ENCODE results near the gene NUP210.

NUP210 gene

DNA sequence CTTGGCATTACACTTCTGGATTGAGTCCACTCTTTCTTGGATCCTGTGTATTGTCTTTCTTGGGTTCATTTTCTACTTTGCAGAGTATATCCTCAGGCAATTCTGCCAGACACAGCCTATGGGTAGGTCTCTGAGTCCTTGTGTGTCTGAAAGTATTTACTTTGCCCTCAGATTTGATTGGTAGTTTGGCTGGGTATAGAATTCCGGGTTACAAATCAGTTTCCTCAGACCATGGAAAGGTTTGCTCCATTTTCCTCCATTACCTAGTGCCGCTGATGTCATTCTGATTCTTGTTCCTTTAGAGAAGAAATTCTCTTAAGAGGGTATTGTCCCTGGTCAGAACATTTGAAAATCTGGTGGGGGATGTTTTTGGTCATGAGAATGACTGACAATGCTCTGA, 133.2 kb downstream of the NUP210 start:
- no peak for DNase-seq

DNA sequence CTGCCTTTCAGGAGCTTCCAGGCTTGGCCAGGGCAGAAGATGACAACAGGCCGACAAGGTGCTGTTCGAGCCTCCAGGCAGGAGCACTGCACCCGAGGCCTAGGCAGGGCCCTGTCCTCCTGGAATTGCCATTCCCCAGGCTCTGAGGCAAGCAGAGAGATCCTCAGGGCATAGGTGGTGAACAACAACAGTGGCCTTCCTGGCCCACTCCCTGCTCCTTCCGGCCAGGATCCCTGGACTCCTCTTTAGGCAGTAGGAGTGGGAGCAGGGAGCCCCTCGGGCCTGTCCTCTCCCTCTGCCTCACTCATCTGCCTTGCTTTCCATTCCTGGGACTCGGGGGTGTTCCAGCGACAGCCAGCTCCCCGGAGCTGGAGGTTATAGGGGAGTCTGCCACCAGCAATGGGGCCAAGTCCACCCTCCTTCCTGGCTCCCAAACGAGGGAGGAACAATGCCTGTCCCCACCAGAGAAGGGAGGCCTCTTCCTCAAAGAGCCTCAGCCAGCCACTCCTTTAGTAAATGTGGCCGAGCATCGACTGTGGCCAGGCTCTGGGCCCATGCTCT, 135.0 kb downstream of the NUP210 start:
- no peak for DNase-seq

DNA sequence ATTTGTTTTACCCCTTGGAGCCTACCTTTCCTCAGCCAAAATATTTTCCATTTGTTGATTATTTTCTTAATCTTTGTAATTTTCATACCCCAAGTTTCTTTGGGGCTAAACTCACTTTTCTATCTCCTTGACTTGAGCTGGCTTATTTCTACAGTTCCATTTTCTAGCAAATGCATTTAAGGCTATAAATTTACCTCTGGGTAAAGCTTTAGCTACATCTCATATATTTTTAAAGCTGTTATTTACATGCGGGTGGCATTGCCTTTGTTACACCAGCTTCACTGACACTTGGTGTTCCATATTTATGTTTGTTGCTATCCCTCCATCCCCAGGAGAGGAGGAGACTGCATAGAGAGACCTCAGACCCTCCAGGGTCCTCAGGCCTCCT, 136.3 kb downstream of the NUP210 start:
- DNase-seq: no peak

DNA sequence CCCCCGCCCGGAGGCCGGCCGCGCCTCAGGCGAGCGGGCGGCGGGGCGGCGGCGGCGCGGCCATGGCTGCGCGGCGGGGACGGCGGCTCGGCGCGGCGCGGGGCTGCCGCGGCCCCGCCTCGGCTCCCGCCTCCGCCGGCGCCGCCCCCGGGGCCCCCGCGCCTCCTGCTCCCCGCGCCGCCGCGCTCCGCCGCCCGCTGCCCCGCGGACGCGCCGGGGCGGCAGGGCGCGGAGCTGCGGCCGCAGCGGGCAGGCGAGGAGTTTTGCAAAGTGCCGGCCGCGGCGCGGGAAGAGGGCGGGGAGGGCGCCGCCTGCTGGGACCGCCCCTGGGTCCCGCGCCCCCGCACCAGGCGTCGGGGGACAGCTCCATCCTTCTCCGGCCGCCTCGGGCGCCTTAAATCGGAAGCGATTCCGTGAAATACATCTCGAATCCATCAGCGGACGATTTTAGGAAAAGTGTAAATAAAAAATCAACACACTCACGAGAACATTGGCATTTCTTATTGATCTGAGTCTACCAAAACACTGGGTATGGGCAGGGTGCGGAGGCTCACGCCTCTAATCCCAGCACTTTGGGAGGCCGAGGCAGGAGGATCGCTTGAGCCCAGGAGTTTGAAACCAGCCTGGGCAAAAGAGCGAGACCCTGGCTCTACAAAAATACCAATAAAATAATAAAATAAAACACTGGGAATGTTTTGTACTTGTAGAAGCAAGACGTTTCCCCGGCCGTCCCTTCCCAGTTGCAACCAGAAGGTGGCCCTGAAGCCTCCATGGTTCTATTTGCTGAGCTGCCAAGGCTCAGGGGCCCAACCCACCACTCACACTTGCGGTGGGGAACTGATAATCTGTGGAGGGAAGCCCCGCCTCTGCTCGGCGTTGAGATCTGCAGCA, 136.9 kb downstream of the NUP210 start:
- DNase-seq: no peak

DNA sequence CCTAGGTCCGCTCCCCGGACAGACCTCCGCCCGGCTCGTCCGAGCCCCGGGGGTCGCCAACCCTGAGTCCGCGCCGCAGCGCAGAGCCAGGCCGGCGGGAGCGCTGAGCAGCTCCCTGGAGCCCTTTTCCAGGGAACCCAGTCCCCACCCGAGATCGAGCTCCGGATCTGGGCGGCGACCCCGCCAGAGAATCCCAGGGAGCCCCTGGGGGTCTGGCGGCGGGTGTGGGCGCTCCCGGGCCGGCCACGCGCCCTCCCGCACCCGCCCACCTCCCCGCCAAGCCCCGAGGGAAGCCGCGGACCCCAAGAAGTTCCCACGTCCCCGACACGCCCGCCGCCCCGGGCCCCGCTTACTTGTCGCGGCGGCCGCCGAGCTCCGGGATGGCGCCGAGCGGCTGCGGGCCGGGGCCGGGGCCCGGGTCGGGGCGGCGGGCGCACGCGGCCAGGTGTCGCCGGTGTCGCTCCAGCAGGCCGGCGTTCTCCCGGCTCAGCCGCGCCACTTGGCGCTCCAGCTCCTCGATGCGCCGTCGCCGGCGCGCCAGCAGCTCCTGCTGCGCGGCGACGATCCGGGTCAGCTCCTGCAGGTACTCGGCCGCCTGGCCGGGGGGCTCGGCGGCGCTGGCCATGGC, 137.7 kb downstream of the NUP210 start:
- DNase-seq: no peak

DNA sequence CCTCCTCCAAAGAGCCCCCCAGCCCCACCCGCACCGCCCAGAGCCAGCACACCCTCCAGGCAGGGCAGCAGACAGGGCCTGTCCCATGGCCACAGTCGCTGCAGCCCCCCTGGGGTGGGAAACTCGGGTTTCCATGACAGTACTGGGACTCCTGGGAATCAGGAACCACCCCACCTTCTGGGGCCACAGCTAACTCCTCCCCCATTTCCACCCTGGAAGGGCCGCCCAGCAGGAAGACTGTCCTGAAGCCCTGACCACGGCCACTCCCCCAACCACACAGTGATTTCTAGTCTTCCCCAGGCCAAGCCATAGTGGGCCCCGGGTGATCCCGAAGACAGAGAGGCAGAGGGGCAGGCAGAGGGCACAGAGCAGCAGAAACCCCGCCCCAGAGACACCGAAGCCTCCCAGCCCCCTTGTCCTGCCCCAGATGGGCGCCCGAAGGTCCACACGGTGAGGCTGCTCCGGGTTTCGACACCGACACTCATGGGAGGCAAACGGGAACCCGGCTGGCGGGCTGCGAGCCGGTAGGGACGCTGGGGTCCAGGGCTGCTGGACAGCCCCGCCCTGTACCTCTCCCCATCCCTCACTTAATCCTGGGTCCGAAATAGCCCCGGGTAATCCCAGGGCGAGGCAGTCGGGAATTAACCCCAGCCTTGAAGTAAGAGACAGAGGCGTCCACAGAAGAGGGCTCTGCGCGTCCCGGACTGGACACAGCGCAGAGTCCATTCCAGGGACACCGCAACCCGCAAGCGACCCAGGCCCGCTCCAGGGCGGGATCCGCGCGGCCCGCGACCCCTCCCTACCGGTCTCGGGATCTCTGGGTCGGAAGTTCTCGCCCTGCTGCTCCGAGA, 138.4 kb downstream of the NUP210 start:
- no peak for DNase-seq

DNA sequence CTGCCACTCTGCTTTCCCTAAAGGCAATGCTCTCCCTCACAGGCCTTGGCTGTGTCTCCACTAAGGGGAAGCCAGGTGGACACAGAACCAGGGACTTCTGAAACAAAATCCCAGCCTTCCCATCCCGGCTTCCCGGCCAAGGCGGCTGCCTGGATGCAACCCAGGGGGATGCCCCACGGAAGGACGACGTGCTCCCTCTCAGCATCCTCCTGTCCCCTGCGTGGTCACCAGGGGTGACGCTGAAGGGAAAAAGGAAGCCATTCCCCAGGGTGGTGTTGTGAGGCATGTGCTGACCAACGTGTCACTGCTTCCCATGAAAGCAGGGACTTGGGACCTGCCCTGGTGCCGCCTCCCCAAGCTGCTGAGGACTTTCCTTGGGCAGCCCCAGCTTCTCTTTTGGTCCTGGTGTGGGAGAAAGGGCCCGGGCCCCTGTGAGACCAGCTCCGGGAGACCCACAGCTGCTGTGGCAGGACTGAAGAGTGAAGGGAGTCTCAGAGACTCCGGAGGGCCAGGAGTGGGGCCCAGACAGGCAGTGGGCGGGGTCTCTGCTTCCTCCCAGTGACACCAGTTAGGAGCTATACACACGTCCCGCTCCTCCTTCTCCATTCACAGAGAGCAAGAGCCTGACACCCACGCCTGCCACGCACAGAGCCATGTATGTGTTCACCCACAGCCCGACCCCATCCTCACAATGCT, 139.2 kb downstream of the NUP210 start:
- no peak for DNase-seq

DNA sequence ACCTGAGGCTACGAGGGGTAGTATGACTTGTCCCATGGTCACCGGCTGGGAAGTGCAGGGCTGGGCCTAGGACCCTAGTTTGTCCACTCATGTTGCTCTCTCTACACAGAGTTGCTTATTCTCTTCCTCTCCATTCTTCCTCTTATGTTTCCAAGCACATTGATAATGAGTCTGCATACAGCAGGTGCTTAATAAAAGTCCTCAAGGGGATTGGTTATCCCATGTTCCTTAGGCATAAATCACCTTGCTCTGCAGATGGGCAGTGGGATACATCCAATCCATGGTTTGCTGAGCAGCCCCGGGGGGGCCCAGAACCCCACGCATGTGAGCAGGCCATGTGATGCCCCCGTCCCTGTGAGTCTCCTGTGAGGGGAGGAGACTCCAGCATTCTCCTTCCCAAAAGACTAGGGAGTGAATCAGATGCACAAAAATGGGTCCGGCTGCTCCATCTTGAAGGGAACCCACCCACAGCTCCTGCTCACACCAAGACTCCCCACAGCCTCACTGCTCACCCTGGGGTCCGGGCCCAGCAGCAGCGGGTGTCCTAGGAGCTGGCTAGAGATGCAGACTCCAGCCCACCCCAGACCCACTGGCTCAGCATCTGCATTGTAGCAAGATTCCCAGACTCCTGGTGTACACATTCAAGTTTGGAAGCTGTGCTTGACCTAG, 139.9 kb downstream of the NUP210 start:
- DNase-seq: no peak

DNA sequence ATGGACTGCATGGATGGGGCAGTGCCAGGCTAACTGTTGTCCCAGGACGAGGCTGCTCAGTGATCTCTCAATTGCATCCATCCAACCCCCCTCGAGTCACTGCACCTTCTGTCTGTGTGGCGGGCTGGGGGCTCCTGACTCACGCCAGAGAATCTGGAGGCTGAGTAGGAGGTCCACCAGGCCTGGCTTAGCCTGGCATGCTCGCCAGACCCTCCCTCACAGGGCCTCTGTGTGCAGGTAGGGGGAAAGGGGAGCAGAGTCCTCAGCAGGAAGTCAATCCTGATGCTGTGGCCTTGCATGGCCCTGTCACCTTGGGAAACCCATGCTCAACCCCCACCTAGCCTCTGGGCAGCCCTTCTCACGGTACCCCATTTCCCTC, 140.6 kb downstream of the NUP210 start:
- DNase-seq: no peak

DNA sequence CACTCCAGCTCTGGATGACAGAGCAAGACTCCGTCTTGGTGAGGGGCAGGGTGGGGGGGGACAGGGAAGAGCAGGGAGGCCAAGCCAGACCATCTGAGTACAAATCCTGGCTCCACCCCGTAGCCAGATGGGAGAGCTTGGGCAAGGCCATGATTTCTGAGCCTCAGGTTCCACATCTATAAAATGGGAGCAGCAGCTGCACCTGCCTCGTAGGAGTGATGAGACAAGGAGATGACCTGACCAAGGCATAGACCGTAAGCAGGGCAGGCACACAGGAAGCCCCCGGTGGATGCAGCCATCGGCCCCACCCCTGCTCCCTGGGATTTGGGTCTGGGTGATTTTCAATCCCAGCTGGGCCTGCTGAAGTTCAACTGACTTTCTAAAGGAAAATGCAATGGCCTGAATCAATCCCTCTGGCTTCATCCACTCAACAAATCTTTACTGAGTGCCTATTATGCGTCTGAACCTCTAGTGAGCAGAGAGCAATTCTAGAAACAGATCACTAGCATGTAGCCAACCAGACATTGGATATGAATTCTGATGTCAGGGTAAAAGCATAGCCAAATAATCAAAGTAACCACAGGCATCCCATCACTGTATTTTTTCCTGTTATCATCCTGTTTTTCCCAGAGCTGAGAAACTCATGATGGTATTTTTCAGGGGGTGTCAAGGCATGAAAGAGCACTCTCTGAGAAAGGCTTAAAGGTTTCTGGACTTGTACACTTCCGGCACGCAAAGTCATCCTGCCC, 141.2 kb downstream of the NUP210 start:
- DNase-seq: no peak

DNA sequence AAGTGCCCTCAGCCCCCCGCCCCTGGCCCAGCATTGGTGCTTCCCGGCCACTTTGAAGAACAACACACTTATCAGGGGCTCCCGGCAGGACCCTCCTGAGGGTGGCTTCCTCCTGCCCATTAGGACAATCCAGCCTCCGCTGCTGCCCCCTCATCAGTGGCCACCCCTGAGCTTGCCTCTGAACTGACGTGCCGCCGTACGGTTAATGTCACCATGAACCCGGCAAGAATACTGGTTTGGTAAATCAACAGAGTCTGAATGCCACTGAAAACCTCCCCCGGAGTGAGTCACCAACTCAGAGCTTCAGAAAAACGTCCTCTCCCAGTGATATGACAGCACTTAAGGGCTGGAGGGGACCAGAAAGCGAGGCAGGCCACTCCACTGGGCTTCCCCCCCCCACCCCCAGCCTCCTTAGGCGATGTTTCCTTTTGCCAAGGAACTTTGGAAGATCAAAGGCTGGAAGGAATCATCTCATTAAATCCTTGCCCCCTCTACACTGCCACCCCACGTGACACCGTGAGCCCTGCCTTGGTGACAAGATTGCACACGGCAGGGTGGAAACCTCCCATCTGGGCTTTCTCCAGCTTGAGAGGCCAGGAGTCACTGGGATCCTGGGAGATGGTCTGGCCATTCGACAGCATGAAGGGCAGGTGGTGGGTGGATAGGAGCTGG, 142.1 kb downstream of the NUP210 start:
- no peak for DNase-seq

DNA sequence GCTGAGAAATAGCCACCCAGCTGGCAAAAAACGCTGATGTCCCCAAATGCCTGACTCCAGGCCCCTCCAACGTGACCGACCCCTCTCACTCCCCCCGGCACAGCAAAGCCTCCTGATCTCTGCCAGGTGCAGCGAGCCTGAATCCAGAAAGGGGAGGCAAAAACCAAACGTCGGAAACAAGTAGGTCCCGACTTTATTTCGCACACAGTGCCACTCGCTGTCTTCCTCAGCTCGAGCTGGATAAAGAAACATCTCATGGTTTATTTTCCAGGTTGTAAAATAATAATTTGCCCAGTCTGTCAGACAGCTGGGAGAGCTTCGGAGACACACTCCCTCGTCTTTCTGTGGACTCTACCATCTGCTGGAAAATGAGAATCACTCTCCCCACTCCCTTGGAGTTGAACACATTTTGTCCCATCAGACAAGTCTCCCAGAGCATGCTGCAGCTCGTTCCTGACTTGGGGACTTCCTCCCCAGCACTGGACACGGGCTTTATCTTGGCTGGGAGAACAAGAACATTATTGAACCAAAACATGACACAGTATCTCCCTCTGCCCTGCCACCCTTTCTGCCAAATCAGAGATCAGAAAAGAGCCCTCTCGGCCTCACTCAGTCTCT, 142.8 kb downstream of the NUP210 start:
- DNase-seq: no peak

DNA sequence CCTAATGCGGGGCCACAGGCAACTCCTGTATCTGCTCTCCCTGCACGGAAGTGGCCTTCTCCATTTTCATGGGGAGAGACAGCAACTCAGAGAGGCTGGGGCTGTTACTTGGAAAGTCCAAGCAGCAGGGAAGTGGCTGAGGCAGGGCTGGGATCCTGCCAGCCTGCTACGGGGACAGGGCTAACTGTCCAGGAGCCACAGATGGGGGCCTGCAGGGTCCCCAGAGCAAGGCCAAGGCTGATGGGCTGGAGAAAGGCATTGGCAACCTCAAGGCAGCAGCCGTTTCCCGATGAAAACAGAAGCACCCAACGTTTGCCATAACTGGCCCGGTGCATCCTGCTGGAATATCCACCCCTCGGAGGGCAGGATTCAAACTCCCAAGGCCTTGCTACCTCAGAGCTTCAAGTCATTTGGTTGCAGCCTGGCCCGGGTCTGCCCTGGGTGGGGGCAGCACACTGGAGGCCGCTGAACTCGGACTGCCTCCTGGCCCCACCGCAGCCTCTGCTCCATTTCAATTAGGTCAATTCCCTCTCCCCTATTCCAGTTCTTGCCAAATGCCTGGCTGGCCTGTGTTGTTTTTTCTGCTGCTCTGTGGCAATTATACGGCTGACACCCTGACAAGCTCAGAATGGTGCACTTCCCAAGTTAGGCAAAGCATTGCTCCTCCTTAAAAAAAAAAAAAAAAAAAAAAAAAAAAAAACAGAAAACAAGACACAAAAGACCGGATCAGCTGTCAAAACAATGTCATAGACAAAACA, 143.5 kb downstream of the NUP210 start:
- DNase-seq: no peak

DNA sequence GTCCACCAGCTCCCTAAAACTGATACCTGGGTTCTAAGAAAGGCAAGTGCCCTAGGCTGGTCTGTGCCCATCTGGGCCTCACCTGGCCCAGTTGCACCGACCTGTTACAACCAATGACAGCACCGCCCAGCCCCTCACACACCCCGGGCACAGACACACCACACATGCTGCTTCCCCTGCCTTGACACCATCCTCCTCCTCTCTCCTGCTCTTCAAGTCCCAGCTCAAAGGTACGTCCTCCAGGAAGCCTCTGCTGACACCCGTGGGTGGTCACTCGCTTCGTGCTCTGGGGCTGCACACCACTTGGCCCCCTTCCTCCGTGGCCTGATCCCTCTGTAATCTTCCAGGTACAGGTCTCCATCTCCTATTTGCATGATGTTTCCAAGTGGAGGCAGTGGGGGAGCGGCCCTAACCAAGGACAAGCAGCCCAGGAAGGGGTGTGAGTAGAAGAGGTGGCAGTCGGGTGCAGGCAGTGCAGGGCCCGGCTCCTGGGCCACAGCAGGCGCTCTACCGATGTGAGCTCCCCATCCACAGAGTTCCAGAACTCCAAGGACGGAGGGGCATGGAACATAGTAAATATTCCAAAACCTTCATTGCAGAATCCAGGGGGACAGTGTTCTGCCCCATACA, 144.6 kb downstream of the NUP210 start:
- no peak for DNase-seq

DNA sequence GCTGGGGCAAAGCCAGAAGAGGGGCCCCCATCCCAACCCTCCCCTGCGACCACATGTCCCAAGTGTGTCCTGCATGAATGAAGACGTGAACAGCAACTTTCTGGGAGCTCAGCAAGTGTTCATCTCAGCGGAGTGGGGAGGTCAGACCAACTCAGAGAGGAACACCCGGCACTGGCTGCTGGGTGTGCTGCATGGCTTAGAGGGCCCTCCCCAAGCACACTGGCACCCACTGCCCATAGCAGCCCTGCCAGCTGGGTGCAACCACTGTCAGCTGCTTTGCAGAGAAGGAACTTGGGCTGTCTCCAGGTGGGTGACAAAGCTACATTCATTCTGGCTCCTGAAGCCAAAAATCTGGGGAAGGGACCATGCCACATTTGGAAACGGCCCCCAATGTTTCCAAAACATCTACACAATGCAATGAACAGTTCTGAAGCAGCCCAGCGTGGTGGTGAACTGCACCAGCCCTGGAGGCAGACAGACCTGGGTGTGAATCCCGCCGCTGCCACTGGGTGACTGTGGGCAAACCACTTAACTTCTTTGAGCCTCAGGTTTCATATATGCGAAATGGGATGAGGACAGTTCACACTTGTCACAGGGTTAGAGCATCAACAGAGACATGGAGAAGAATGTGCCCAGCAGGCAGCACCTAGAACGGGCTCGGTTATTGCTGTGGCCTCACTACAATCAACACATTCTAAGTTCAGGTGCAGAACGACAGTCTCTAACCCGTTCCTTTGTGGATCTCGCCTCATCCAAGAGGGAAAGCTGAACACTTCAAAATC, 145.4 kb downstream of the NUP210 start:
- no peak for DNase-seq

DNA sequence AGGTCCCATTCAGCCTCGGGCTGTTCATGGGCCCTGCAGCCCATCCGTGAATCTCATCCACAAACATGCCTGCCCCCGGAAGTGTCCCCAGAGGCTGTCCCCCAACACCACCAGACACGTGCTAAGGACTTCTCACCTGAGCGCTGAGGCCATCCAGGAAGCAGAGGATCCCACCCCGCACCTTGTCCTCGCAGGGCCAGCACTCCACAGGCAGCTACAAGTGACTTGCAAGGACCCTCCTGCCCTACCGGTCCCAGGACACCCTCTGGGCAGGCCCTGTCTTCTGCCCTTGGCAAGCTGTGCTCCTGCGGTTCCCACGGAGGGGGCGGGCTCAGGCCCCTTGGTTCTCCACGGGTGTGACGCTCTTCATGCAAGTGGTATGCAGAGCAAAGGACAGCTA, 146.0 kb downstream of the NUP210 start:
- no peak for DNase-seq

DNA sequence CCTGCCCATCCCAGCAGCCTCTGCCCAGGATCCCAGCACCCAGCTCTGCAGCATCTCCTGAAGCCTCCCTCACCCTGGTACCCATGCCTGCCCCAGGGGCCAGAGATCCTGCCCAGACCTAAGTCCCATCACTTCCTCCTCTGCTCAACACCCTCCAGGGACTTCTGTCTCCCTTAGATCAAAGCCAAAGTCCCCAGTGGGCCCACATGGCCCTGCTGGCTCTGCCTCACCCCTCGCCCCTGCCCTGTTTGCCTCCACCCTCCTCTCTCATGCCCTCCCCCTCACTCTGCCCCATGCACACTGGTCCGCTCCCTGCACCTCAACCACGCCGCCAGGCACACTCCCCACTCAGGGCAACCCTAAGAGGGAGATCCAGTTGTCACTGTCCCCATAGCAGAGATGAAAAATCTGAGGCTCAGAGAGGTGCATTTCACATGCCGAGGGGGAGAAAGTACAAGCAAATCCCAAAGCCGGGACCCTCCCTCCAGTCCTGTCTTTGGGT, 146.5 kb downstream of the NUP210 start:
- no peak for DNase-seq
